ENCODE results near the gene SFI1. TPM values are rescaled to one million over a fixed set of nuclear protein-coding genes. Genes with fewer than 3 reads are reported as not detected.

The SFI1 gene
- total and polyA plus RNA-seq, 8 donors: 10.8 to 60.3 (median 16.4) TPM

GRCh38 chr22:31621507-31622124 is 125.3 kb downstream of the SFI1 start:
- peaks cover 0 to 20% (median 8%) of the 10 kb centered on the region in 3 donors for H3K36me3 ChIP-seq
- intact Hi-C loops (cut with DNase I): loop anchor here in 1 of 3 donors (10.0 kb wide), 1 partner anchor 47 kb away; no protein-coding TSS in a partner anchor

GRCh38 chr22:31622980-31623379 is 126.6 kb downstream of the SFI1 start:
- Histone ChIP-seq H3K4me1 (peaks cover 0 to 17% (median 14%) of the 10 kb centered on the region in 3 donors), H3K4me3 (no peak overlapping the region), H3K9me3 (no peaks in the 10 kb centered on the region), H3K27me3 (no peaks in the 10 kb centered on the region), H3K36me3 (peaks cover 0 to 20% (median 8%) of the 10 kb centered on the region in 3 donors), H3K27ac (no peak overlapping the region)
- FAIRE-seq (no peak), ATAC-seq (no peak), DNase-seq (no peak)
- 85 to 93% methylated on average over 1 of the region's 1 CpG for WGBS, 2 donors
- intact Hi-C loops (cut with DNase I): loop anchor here in 1 of 3 donors (10.0 kb wide), 1 partner anchor 48 kb away; no protein-coding TSS in a partner anchor
- no peak for TF ChIP-seq CTCF (IDR thresholded peaks at IDR 0.05)

More at GRCh38 chr22:31621507-31622124, 125.3 kb downstream of the SFI1 start:
- H3K4me1 ChIP-seq: peaks cover 0 to 7% (median 7%) of the 10 kb centered on the region in 3 donors
- FAIRE-seq (no peak), ATAC-seq (no peak), DNase-seq (no peak)
- WGBS, 2 donors: 90 to 95% methylated on average over 17 to 19 of the region's 19 CpGs
- H3K27ac ChIP-seq: no peak overlapping the region
- H3K9me3 ChIP-seq: no peaks in the 10 kb centered on the region
- H3K27me3 ChIP-seq: no peaks in the 10 kb centered on the region
- no peak for TF ChIP-seq CTCF (IDR thresholded peaks at IDR 0.05)
- H3K4me3 ChIP-seq: no peak overlapping the region

GRCh38 chr22:31623592-31624304 is 127.4 kb downstream of the SFI1 start:
- Histone ChIP-seq H3K27me3 (no peaks in the 10 kb centered on the region), H3K4me3 (no peak overlapping the region), H3K27ac (no peak overlapping the region), H3K4me1 (peaks cover 0 to 20% (median 17%) of the 10 kb centered on the region in 3 donors), H3K9me3 (no peaks in the 10 kb centered on the region), H3K36me3 (peaks cover 0 to 20% (median 5%) of the 10 kb centered on the region in 3 donors)
- ATAC-seq (no peak), DNase-seq (peak in 1 of 6 donors; percentile 69), FAIRE-seq (no peak)
- TF ChIP-seq CTCF (IDR thresholded peaks at IDR 0.05): no peak
- WGBS, 2 donors: 97% methylated on average over 16 to 18 of the region's 18 CpGs
- intact Hi-C loops (cut with DNase I): loop anchor here in 1 of 3 donors (10.0 kb wide), 1 partner anchor 49 kb away; no protein-coding TSS in a partner anchor

GRCh38 chr22:31625257-31625640 is 128.9 kb downstream of the SFI1 start:
- Histone ChIP-seq H3K27ac (no peak overlapping the region), H3K36me3 (peaks cover 0 to 8% (median 0%) of the 10 kb centered on the region in 3 donors), H3K4me3 (no peak overlapping the region), H3K9me3 (no peaks in the 10 kb centered on the region), H3K27me3 (no peaks in the 10 kb centered on the region), H3K4me1 (peaks cover 4 to 20% (median 17%) of the 10 kb centered on the region in 3 donors)
- ATAC-seq (no peak), FAIRE-seq (no peak), DNase-seq (no peak)
- 93 to 99% methylated on average over 7 of the region's 7 CpGs for WGBS, 2 donors
- TF ChIP-seq CTCF (IDR thresholded peaks at IDR 0.05): no peak
- intact Hi-C loops (cut with DNase I): loop anchor here in 1 of 3 donors (10.0 kb wide), 1 partner anchor 50 kb away; no protein-coding TSS in a partner anchor

Data from pancreas (tissue), 10 donors.